Epithelial cell of esophagus (primary cell): ENCODE measurements around the gene ABCC6.

Experiments
- DNase-seq: peaks from one replicate; pipeline ENCODE4 v3.0.0; 2010; ENCODE audit warnings: low read depth
- H3K4me3 ChIP-seq: 2 replicates; pipeline ENCODE4 v1.5.1; 2011; ENCODE audit warnings: mild to moderate bottlenecking, low read length, control low read depth
- TF ChIP-seq, protein P1 (sequence below): IDR thresholded peaks from 2 replicates; pipeline ENCODE4 v1.5.1; 2011; ENCODE audit warnings: low read depth, mild to moderate bottlenecking, low read length, control low read depth, inconsistent platforms; ENCODE audit not compliant: insufficient read depth; ENCODE audit errors: missing control alignments

The ABCC6 gene

DNA sequence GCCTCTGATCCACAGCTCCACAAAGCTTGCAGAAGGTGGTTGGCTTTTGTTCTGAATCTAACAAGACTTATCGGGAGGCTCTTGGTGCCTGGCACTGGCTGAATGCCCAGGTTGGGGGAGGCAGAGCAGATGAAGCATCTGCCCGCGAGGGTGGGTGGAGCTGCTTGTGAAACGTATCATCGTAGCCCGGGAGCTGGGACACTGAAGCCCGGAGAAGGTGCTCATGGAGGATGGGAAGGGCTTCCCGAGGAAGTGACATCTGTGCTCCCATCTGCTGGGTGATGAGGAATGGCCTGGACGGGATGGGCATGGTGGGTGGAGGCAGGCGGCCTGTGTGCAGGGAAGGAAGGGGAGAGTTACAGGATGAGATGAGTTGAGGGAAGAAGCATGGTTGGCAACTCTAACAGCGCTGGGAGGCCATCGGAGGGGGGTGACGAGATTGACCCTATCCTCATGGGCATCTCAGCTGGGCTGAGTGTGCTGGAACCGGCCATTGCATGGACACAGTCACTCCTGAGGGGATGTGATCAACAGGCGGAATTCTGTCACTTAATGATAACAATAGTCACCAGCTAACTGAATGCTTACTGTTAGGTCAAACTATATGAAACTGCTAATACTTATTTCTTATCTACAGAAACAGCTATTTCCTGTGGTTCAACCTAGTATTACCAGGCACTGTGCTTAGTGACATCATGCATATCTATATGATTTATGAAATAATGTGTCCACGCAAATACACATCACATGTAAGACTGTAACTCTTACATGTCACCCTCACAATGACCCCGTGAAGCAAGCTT is 102.7 kb downstream of the ABCC6 start:
- H3K4me3 ChIP-seq = no peak overlapping the region
- no peak for DNase-seq
- TF ChIP-seq, protein P1, sequence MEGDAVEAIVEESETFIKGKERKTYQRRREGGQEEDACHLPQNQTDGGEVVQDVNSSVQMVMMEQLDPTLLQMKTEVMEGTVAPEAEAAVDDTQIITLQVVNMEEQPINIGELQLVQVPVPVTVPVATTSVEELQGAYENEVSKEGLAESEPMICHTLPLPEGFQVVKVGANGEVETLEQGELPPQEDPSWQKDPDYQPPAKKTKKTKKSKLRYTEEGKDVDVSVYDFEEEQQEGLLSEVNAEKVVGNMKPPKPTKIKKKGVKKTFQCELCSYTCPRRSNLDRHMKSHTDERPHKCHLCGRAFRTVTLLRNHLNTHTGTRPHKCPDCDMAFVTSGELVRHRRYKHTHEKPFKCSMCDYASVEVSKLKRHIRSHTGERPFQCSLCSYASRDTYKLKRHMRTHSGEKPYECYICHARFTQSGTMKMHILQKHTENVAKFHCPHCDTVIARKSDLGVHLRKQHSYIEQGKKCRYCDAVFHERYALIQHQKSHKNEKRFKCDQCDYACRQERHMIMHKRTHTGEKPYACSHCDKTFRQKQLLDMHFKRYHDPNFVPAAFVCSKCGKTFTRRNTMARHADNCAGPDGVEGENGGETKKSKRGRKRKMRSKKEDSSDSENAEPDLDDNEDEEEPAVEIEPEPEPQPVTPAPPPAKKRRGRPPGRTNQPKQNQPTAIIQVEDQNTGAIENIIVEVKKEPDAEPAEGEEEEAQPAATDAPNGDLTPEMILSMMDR = no peak

- no peak for DNase-seq
- H3K4me3 ChIP-seq = no peak overlapping the region
- TF ChIP-seq, protein P1 = no peak
These were observed 103.3 kb downstream of the ABCC6 start for GRCh38 chr16:16120044-16120381.

GRCh38 chr16:16118337-16118736 is 105.0 kb downstream of the ABCC6 start:
- H3K4me3 ChIP-seq = no peak overlapping the region
- TF ChIP-seq, protein P1 = no peak
- no peak for DNase-seq

DNA sequence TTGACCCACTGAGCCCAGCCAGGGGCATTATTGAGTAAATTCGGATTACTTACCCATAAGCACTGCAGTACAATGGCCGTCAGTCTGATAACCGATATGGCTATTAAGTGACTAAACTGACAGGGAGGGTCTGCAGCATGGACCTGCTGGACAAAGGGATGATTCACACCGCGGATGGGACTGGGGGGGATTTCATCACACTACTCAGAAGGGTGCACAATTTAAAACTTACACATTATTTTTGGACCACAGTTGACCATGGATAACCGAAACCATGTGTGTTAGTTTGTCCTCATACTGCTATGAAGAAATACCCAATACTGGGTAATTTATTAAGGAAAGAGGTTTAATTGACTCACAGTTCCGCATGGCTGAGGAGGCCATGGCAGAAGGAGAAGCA is 106.5 kb downstream of the ABCC6 start:
- H3K4me3 ChIP-seq = no peak overlapping the region
- TF ChIP-seq, protein P1 = no peak
- no peak for DNase-seq

GRCh38 chr16:16113076-16113475 is 110.2 kb downstream of the ABCC6 start:
- no peak for DNase-seq
- TF ChIP-seq, protein P1 = no peak
- no peak overlapping the region for H3K4me3 ChIP-seq

DNA sequence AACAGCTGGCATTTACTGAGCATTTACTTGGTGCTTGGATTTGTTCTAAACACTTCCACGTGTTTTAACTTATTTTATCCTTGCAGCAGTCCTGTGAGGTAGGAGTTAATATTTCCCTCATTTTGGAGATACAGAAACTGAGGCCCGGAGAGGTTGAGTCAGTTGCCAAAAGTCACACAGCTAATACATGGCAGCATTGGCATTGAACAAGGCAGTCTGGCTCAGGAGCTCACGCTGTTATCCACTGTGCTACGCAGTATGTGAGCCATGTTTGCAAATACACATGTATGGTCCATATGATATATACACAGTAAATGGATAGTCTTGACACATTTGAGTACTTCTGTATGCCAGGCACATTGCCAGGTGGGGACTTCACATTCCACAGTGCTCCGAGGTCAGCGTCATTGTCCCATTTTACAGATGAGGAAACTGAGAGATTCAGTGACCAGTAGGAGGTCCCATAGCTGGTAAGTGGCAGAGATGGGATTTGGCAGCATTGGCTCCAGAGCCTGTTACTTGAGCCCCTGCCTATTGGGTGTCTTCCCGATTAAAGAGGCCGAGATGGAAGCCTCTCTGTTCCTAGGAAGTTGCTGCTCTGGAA is 110.7 kb downstream of the ABCC6 start:
- TF ChIP-seq, protein P1 = no peak
- no peak overlapping the region for H3K4me3 ChIP-seq
- DNase-seq = no peak

- TF ChIP-seq, protein P1 = no peak
- no peak overlapping the region for H3K4me3 ChIP-seq
- DNase-seq = no peak
These were observed 111.7 kb downstream of the ABCC6 start for GRCh38 chr16:16111639-16112038.
